Subcutaneous adipose tissue (tissue), 4 donors: Measurements from ENCODE around the gene CTXN3. TPM values are rescaled to one million over a fixed set of nuclear protein-coding genes. Genes with fewer than 3 reads are reported as not detected.

Experiments used
- CTCF ChIP-seq: fragments of 450-650 bp; IDR thresholded peaks from one replicate; pipeline ENCODE4 v1.5.1; 2016; ENCODE audit warnings: low read depth, mild to moderate bottlenecking, control low read depth, antibody characterized with exemption, moderate library complexity
- total RNA-seq, 4 donors: library from RNA; depleted of rRNA; stranded (reverse); fragments of >200 nt; gene quantifications; one replicate each; pipeline ENCODE4 v1.1.0, GENCODE V29; 2016

Gene CTXN3
- total RNA-seq, 4 donors from 2014 or later: not detected

GRCh38 chr5:127667926-127668325, 19.0 kb downstream of the CTXN3 start:
- no peak for TF ChIP-seq CTCF

GRCh38 chr5:127671218-127671617, 22.3 kb downstream of the CTXN3 start:
- TF ChIP-seq CTCF: no peak

- no peak for TF ChIP-seq CTCF
These were observed 24.4 kb downstream of the CTXN3 start for GRCh38 chr5:127673117-127673800.

GRCh38 chr5:127680595-127680994, 31.7 kb downstream of the CTXN3 start:
- no peak for TF ChIP-seq CTCF

- TF ChIP-seq CTCF: no peak
These were observed 34.1 kb downstream of the CTXN3 start for GRCh38 chr5:127683008-127683407.

GRCh38 chr5:127684726-127685467, 36.0 kb downstream of the CTXN3 start:
- no peak for TF ChIP-seq CTCF

DNA sequence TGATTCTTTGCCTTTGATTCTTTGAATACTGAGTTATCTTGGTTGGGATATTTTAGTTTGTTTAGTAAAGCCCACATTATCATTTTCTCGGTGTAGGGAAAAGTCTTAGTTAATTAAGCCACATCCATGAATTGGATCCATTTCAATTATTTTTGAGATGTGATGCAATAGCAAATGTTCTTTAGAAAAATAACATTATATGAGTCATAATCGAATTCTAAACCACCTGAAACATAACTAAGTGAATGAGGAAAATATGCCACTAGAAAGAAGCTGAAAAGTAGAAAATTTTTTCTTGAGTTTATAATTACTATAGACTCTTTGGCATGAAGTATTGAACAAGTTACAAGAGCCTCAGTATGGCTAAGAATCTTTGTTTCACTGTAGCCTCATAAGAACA, 36.8 kb downstream of the CTXN3 start:
- no peak for TF ChIP-seq CTCF
